GM18498 (cell line): ENCODE data around the gene TMEM240.
"Not testable (repeated sequence)": the region's sequence is repeated elsewhere in the genome, so short reads cannot be mapped to it uniquely, and the experiment has no call there.

Experiments used
- ATAC-seq: cut with Tn5 transposase; IDR thresholded peaks from one replicate; pipeline ENCODE4 v1.9.1; 2021; ENCODE audit warnings: mild to moderate bottlenecking, moderate library complexity; ENCODE audit not compliant: unreplicated experiment

The TMEM240 gene

GRCh38 chr1:1505801-1506200 is 34.6 kb downstream of the TMEM240 start:
- not testable (repeated sequence) for ATAC-seq

GRCh38 chr1:1505366-1505798 is 35.0 kb downstream of the TMEM240 start:
- not testable (repeated sequence) for ATAC-seq

GRCh38 chr1:1504777-1505365 is 35.6 kb downstream of the TMEM240 start:
- ATAC-seq: not testable (repeated sequence)

GRCh38 chr1:1495461-1495975 is 44.9 kb downstream of the TMEM240 start:
- ATAC-seq: not testable (repeated sequence)

GRCh38 chr1:1494311-1494710 is 46.1 kb downstream of the TMEM240 start:
- ATAC-seq: not testable (repeated sequence)

- ATAC-seq: no peak
These were observed 48.8 kb downstream of the TMEM240 start for GRCh38 chr1:1491601-1492000.

- no peak for ATAC-seq
These were observed 49.7 kb downstream of the TMEM240 start for GRCh38 chr1:1490633-1491230.

- ATAC-seq: no peak
These were observed 50.6 kb downstream of the TMEM240 start for GRCh38 chr1:1489861-1490260.

GRCh38 chr1:1489231-1489630 is 51.2 kb downstream of the TMEM240 start:
- ATAC-seq: no peak

GRCh38 chr1:1487701-1488100 is 52.7 kb downstream of the TMEM240 start:
- no peak for ATAC-seq

GRCh38 chr1:1485755-1486317 is 54.6 kb downstream of the TMEM240 start:
- not testable (repeated sequence) for ATAC-seq

- ATAC-seq: not testable (repeated sequence)
These were observed 55.3 kb downstream of the TMEM240 start for GRCh38 chr1:1484976-1485750.
